ENCODE data around the gene LOC128125822.

LOC128125822 gene

GRCh38 chr6:63554782-63555181 is 17.5 kb upstream of the LOC128125822 start:
- DNase-seq (ENCODE audit: low read depth in 2 of 2) = no peak

GRCh38 chr6:63556369-63556768 is 15.9 kb upstream of the LOC128125822 start:
- no peak for DNase-seq (ENCODE audit: low read depth in 2 of 2)

GRCh38 chr6:63558278-63558677 is 14.0 kb upstream of the LOC128125822 start:
- DNase-seq (ENCODE audit: low read depth in 2 of 2) = no peak

- DNase-seq (ENCODE audit: low read depth in 2 of 2) = no peak
These were observed 11.4 kb upstream of the LOC128125822 start for GRCh38 chr6:63560801-63561287.

- no peak for DNase-seq (ENCODE audit: low read depth in 2 of 2)
These were observed 11.0 kb upstream of the LOC128125822 start for GRCh38 chr6:63561288-63561687.

- DNase-seq (ENCODE audit: low read depth in 2 of 2) = no peak
These were observed 9.0 kb upstream of the LOC128125822 start for GRCh38 chr6:63563235-63563634.

GRCh38 chr6:63565058-63565726 is 7.1 kb upstream of the LOC128125822 start:
- no peak for DNase-seq (ENCODE audit: low read depth in 2 of 2)

- DNase-seq (ENCODE audit: low read depth in 2 of 2) = no peak
These were observed 6.3 kb upstream of the LOC128125822 start for GRCh38 chr6:63565727-63566596.

GRCh38 chr6:63567966-63568365 is 4.3 kb upstream of the LOC128125822 start:
- DNase-seq (ENCODE audit: low read depth in 2 of 2) = no peak

GRCh38 chr6:63571361-63572043 is 778 bp upstream of the LOC128125822 start:
- DNase-seq (ENCODE audit: low read depth in 2 of 2) = peak; percentile 34 to 36

GRCh38 chr6:63572747-63573075 is 431 bp downstream of the LOC128125822 start:
- DNase-seq (ENCODE audit: low read depth in 2 of 2) = no peak

GRCh38 chr6:63573076-63573898 is 1.0 kb downstream of the LOC128125822 start:
- peak; percentile 71 to 83 for DNase-seq (ENCODE audit: low read depth in 2 of 2)

GRCh38 chr6:63573899-63574553 is 1.7 kb downstream of the LOC128125822 start:
- DNase-seq (ENCODE audit: low read depth in 2 of 2) = peak; percentile 65 to 66

- DNase-seq (ENCODE audit: low read depth in 2 of 2) = no peak
These were observed 2.2 kb downstream of the LOC128125822 start for GRCh38 chr6:63574554-63574900.

GRCh38 chr6:63576147-63576772 is 4.0 kb downstream of the LOC128125822 start:
- no peak for DNase-seq (ENCODE audit: low read depth in 2 of 2)

- no peak for DNase-seq (ENCODE audit: low read depth in 2 of 2)
These were observed 4.9 kb downstream of the LOC128125822 start for GRCh38 chr6:63576985-63577712.

- no peak for DNase-seq (ENCODE audit: low read depth in 2 of 2)
These were observed 6.5 kb downstream of the LOC128125822 start for GRCh38 chr6:63578757-63579156.

- DNase-seq (ENCODE audit: low read depth in 2 of 2) = no peak
These were observed 7.8 kb downstream of the LOC128125822 start for GRCh38 chr6:63579937-63580703.

GRCh38 chr6:63580704-63580961 is 8.4 kb downstream of the LOC128125822 start:
- DNase-seq (ENCODE audit: low read depth in 2 of 2) = no peak

Measured in lung microvascular endothelial cell (primary cell).